Measurements from ENCODE around the gene A2M.

The A2M gene

GRCh38 chr12:9086087-9086486, 29.6 kb downstream of the A2M start:
- TF ChIP-seq CTCF (IDR thresholded peaks at IDR 0.05; ENCODE audit: extremely low read depth, missing control alignments) = no peak
- DNase-seq (ENCODE audit: low spot score) = no peak

GRCh38 chr12:9084417-9084816, 31.3 kb downstream of the A2M start:
- DNase-seq (ENCODE audit: low spot score) = no peak
- no peak for TF ChIP-seq CTCF (IDR thresholded peaks at IDR 0.05; ENCODE audit: extremely low read depth, missing control alignments)

- no peak for TF ChIP-seq CTCF (IDR thresholded peaks at IDR 0.05; ENCODE audit: extremely low read depth, missing control alignments)
- no peak for DNase-seq (ENCODE audit: low spot score)
These were observed 31.9 kb downstream of the A2M start for GRCh38 chr12:9083793-9084192.

GRCh38 chr12:9081667-9082427, 33.9 kb downstream of the A2M start:
- DNase-seq (ENCODE audit: low spot score) = no peak
- no peak for TF ChIP-seq CTCF (IDR thresholded peaks at IDR 0.05; ENCODE audit: extremely low read depth, missing control alignments)

GRCh38 chr12:9079883-9080675, 35.6 kb downstream of the A2M start:
- DNase-seq (ENCODE audit: low spot score) = no peak
- no peak for TF ChIP-seq CTCF (IDR thresholded peaks at IDR 0.05; ENCODE audit: extremely low read depth, missing control alignments)

GRCh38 chr12:9079082-9079481, 36.6 kb downstream of the A2M start:
- no peak for DNase-seq (ENCODE audit: low spot score)
- no peak for TF ChIP-seq CTCF (IDR thresholded peaks at IDR 0.05; ENCODE audit: extremely low read depth, missing control alignments)

Data from GM20000 (cell line).